Spleen (tissue), 7 donors: ENCODE results near the gene BACE1-AS.

Source experiments
- POLR2A ChIP-seq, 3 donors: fragments of 450-650 bp; IDR thresholded peaks; one replicate each; pipeline ENCODE4 v1.5.1; 2017; ENCODE audit warnings: antibody characterized with exemption in 3 of 3, mild to moderate bottlenecking in 1 of 3
- POLR2AphosphoS5 ChIP-seq, 3 donors: sonication (generic); formaldehyde crosslinking; IDR thresholded peaks; one replicate each; pipeline ENCODE4 v1.5.1; 2017; ENCODE audit warnings: antibody characterized with exemption in 3 of 3
- TF ChIP-seq, protein P1 (sequence below), 11 experiments: fragments of 200-600 bp in 7 of 11; fragments of 450-650 bp in 4 of 11; sonication (generic) in 4 of 11; IDR thresholded peaks in 8 of 11; conservative IDR thresholded peaks in 3 of 11; 1 replicate in 7 of 11; 2 replicates in 4 of 11; pipeline versions ENCODE4 v1.4.0 to v1.8.0; 2016 to 2021; ENCODE audit warnings: antibody characterized with exemption in 11 of 11, inconsistent platforms in 4 of 11, mild to moderate bottlenecking in 1 of 11
- donor health status: DM: no; HTN: no; CAD: no; lungs with moderate emphysema.
- donor health status: DM: no; HTN: no; CAD: no.
- donor health status: DM: no; HTN: no; CAD: no.

GRCh38 chr11:117313828-117314768, 23.0 kb downstream of the BACE1-AS start:
- TF ChIP-seq POLR2AphosphoS5 (IDR thresholded peaks at IDR 0.05): no peak
- TF ChIP-seq, protein P1, sequence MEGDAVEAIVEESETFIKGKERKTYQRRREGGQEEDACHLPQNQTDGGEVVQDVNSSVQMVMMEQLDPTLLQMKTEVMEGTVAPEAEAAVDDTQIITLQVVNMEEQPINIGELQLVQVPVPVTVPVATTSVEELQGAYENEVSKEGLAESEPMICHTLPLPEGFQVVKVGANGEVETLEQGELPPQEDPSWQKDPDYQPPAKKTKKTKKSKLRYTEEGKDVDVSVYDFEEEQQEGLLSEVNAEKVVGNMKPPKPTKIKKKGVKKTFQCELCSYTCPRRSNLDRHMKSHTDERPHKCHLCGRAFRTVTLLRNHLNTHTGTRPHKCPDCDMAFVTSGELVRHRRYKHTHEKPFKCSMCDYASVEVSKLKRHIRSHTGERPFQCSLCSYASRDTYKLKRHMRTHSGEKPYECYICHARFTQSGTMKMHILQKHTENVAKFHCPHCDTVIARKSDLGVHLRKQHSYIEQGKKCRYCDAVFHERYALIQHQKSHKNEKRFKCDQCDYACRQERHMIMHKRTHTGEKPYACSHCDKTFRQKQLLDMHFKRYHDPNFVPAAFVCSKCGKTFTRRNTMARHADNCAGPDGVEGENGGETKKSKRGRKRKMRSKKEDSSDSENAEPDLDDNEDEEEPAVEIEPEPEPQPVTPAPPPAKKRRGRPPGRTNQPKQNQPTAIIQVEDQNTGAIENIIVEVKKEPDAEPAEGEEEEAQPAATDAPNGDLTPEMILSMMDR (IDR thresholded peaks at IDR 0.05 in 8 of 11, conservative IDR thresholded peaks at IDR 0.05 in 3 of 11): no peak
- TF ChIP-seq POLR2A (IDR thresholded peaks at IDR 0.05): no peak
